ENCODE data around the gene USP11.

USP11 gene

GRCh38 chrX:47204970-47205369, 27.8 kb upstream of the USP11 start:
- DNase-seq: no peak

GRCh38 chrX:47206316-47206715, 26.5 kb upstream of the USP11 start:
- no peak for DNase-seq

- no peak for DNase-seq
Measured at GRCh38 chrX:47208108-47208507, 24.7 kb upstream of the USP11 start.

GRCh38 chrX:47209508-47210238, 23.1 kb upstream of the USP11 start:
- no peak for DNase-seq

DNA sequence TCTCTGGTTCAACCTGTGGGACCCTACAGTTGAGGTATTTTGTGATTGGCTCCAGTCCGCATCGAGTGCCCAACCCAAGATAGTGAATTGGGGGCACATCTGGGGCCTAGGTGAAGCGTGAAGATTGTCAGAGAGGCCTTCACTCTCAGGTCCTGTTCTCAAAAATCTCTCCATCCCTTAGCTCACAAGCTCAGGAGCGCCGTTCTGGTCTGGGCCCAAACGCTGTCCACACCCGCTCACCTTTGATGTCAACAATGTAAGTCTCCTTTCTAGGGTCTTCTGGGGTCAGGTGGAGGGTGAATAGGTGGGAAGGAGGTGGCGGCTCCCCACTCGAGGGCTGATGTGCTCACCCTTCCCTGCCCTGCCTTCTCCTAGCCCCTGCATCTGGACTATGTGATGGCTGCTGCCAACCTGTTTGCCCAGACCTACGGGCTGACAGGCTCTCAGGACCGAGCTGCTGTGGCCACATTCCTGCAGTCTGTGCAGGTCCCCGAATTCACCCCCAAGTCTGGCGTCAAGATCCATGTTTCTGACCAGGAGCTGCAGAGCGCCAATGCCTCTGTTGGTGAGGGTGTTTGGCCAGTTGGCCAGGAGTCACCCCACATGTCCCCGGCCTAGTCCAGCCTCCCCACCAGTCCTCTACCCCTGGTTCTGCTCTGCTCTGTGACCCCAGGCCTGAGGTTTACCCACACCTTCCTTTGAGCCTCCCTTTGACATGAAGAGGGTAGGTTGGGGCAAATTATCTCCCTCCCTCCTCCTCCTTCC, 22.0 kb upstream of the USP11 start:
- DNase-seq: no peak

DNA sequence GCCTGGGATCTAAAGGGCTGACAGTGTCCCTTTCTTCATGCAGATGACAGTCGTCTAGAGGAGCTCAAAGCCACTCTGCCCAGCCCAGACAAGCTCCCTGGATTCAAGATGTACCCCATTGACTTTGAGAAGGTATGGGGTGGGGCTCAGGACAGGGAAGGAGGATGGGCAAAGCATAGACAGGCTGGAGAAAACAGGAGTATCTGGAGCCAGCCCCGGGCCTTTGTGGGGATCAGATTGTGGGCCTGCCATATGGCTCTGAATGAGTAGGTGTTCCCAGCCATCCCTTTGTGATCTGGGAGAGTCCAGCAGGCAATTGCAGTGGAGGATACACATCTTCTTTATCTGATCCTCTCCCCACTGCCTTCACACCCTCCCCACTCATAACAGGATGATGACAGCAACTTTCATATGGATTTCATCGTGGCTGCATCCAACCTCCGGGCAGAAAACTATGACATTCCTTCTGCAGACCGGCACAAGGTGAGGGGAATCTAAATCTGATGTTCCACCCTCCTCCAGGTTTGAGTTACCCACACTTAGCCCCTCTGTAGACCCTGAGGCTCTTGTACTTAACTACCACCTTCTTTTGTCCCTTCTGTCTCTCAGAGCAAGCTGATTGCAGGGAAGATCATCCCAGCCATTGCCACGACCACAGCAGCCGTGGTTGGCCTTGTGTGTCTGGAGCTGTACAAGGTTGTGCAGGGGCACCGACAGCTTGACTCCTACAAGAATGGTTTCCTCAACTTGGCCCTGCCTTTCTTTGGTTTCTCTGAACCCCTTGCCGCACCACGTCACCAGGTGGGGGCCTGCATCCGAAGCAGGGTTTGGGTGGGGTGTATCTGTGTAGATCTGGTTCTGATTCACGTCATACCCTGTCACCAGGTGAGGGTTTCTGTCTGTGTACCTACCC, 20.2 kb upstream of the USP11 start:
- DNase-seq: no peak

GRCh38 chrX:47214435-47215077, 18.3 kb upstream of the USP11 start:
- no peak for DNase-seq

DNA sequence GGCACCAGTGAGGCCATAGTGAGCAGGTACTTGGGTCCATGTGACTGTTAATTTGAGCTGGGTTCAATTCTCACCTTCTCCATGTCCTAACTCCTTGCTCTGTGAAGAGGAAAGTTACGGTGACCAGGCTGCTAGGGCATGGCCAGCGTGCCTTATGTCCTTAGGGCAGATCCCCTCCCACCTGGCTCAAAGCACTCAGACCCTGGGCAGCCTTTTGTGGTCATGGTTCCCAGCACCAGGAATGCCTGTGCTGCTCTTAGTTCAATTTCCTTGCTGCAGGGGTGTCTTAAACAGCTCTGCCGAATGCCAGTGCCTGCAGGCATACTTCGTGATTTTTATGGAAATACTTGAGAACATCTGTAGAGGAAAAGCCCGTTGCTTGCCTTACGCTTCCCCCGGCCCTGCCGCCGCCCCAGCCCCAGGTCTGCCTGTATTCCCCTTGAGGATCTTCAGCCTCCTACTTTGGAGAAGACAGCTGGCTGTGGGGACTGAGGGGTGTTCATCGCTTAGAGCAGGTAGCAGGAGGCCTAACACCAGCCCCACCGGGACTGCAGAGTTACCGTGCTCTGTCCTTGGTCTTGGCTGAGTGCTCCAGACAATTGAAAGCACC, 17.4 kb upstream of the USP11 start:
- no peak for DNase-seq

DNA sequence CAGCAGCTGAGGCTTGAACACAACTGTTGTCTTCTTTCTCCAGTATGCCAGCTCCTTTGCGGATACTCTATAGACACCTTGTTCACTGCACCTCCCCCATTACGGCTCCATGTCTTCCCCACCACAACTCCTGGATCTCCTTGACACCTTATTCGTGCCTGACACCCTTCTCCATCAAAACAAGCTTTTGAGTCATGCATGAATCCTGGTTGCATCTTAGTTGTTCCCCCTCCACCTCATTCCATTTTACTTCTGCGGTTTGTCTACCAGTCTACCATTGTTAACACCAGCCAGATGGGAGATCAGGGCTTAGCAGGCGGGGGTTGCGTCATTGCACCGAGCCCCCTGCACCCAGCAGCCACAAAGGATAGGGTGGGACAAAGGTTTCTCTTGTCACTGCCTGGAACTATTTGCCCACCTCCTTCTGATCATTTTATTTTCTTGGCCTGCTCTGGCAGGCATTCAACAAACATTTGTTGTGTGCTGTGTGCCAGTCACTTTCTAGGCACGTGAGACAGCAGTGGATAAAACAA, 16.4 kb upstream of the USP11 start:
- no peak for DNase-seq

- peak; percentile 33 for DNase-seq
Measured at GRCh38 chrX:47217121-47217851, 15.5 kb upstream of the USP11 start.

GRCh38 chrX:47217852-47218279, 14.9 kb upstream of the USP11 start:
- peak; percentile 97 for DNase-seq

DNA sequence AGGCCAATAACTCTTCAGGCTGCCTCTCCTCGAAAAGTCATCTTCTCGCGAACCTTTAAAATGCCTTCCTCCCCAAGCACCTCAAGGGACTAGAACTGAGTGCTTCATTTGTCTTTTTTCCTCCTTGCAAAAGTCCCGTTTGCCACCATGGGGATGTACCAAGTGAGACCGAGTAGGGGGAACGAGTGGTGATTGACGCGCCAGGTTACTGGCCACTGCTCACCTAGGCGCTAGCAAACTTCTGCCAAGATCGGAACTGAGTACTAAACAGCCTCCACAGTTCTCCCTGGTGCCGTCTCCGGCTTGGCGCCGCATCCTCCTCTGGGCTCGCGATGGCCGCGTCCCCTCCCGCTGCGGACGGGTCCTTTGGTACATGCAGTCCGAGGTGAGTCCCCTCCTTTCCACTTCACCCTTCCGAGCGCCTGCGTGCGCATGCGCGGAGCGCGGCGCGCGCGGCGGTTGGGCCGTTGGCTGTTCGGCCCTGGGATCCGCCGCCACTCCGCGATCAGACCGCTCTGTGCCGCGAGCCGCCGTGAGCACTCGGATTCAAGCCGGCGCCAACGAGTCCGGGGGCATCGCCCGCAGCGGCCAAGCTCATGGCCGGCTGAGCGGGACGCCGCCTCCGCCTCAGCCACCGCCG, 14.4 kb upstream of the USP11 start, which contains the start of gene CDK16:
Gene CDK16, plus strand, starts transcription at position 402 of the 640 bp plus-strand sequence. CDS start 4,877 bp downstream, outside the sequence.
- DNase-seq: peak; percentile 83

DNA sequence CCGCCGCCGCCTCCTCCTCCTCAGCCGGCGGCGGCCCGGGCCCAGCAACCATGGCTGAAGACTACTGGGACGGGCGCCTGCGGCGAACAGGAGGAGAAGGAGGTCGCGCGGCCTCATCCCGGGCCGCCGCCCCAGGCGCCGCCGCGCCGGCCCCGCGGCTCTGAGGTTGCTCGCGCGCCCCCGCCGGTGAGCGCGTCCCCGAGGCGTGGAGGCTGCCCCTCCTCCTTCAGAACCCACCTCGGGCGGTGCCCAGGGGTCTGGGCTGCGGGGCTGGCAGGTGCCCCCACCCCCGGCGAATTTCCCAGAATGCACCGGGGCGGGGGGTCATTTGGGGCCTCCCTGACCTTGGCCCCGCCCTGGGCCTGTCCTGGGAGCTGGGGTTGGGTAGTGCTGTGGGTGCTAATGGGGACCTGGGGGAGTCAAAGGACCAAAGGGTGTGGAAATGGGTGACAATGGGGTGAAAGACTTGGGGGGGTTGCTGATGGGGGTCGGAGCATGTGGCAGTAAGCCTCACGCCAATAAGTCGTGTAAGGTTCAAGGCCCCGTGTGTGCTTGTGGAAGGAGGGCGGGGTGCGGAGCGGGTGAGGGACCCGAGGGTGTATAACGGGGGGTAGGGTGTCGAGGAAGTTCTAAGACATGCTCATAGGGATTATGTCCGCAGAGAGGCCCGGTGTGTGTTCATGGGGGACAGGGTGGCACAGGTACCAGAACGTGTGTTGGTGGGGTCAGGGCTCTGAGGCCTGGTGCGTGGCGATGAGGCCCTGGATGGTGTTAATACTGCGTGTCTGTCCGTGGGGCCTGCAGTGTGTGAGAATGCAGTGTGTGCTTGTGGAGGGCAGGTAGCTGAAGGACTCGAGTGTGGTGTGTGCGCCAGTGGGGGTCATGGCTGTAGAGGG, 13.6 kb upstream of the USP11 start:
- peak; percentile 63 for DNase-seq

GRCh38 chrX:47221756-47222155, 11.1 kb upstream of the USP11 start:
- no peak for DNase-seq

DNA sequence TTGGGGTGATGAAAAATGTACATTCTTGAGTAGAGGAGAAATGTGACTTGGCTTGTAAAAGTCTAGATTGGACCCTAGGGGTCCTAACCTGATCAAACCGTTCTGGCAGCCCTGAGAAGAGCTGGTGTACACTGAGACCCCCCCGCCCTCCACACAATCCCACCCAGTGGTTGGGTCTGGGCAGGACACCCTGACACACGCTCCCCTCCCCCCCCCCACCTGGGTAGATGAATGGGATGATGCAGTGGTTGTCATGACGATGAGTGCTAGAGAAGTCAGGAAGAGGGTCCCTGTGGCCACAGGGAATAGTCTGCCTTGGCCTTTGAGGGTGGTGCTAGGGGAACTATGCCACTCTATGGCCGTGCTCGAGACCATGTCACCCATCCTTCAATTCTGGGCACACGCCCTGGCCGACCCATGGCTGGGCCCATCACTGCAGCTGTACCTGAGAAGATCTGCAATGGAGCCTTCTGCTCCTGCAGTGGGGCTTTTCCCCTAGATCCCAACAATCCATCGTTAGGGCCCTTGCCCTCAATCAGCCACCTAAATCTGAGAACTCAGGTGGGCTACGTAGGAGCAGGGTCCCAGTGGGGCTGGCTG, 10.0 kb upstream of the USP11 start:
- no peak for DNase-seq

- no peak for DNase-seq
Measured at GRCh38 chrX:47223476-47224250, 9.1 kb upstream of the USP11 start.

DNA sequence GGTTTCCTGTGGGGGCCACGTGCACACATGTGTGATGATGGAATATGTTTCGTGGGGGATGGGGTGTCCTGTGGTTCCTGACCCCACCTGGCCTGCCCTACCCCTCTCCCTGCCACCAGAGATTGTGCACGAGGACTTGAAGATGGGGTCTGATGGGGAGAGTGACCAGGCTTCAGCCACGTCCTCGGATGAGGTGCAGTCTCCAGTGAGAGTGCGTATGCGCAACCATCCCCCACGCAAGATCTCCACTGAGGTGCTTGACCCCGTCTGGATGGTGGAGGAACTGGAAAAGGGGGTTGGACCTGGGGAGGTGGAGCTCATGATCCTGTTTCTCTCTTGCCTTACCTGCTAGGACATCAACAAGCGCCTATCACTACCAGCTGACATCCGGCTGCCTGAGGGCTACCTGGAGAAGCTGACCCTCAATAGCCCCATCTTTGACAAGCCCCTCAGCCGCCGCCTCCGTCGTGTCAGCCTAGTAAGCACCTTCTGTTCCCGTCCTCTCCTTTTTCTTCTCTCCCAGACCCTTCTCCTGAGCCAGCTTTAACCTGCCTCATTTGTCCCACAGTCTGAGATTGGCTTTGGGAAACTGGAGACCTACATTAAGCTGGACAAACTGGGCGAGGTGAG, 8.4 kb upstream of the USP11 start:
- DNase-seq: no peak

- DNase-seq: no peak
Measured at GRCh38 chrX:47224896-47225290, 7.9 kb upstream of the USP11 start.

Data from CD4-positive, alpha-beta T cell treated with Interleukin-12 subunit alpha and Interleukin-12 subunit beta, for 1 hour (primary cell).